ENCODE measurements around the gene SLK.

DNA sequence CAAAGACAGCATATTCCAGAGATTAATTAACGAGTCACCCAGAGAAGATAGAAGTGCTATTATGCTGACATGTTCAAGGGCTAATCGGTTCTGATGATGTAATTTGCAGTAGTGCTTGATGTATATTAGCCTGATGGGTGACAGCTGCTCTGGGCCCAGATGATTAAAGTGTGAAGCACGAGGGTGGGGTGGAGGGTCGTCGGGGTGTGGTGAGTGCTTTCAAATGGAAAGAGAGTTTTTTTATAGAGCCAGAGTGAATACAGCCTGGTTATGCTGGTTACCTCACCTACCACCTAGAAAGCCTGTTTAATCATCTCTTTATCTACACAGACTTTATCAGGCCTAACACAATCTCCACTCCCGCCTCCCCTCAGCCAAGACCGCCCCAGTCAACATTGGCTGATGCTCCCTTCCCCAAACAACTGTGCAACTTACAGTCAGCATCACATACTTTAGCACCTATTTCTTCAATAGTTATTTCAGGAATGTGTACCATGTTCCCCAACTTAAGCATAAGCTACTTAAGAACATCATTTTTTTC lies 37.5 kb upstream of the SLK start:
- no peak for TF ChIP-seq POLR2A (IDR thresholded peaks at IDR 0.05)
- TF ChIP-seq, protein P1, sequence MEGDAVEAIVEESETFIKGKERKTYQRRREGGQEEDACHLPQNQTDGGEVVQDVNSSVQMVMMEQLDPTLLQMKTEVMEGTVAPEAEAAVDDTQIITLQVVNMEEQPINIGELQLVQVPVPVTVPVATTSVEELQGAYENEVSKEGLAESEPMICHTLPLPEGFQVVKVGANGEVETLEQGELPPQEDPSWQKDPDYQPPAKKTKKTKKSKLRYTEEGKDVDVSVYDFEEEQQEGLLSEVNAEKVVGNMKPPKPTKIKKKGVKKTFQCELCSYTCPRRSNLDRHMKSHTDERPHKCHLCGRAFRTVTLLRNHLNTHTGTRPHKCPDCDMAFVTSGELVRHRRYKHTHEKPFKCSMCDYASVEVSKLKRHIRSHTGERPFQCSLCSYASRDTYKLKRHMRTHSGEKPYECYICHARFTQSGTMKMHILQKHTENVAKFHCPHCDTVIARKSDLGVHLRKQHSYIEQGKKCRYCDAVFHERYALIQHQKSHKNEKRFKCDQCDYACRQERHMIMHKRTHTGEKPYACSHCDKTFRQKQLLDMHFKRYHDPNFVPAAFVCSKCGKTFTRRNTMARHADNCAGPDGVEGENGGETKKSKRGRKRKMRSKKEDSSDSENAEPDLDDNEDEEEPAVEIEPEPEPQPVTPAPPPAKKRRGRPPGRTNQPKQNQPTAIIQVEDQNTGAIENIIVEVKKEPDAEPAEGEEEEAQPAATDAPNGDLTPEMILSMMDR (IDR thresholded peaks at IDR 0.05): no peak
